B cell (primary cell): ENCODE measurements around the gene ARL3. TPM values are rescaled to one million over a fixed set of nuclear protein-coding genes. Genes with fewer than 3 reads are reported as not detected.
"Not testable (repeated sequence)": the region's sequence is repeated elsewhere in the genome, so short reads cannot be mapped to it uniquely, and the experiment has no call there.

Experiments used
- ATAC-seq: fragments of 200-7000 bp; cut with Tn5 transposase; one replicate; pipeline ENCODE4 v1.10.0; 2021; ENCODE audit warnings: low read depth, mild to moderate bottlenecking, moderate number of reproducible peaks, moderate library complexity
- CTCF ChIA-PET: fragments of 350-600 bp; sonication (Branson Sonifier 250); formaldehyde crosslinking; loops from one replicate; lab custom pipeline; 2021; ENCODE audit warnings: antibody characterized with exemption, inconsistent platforms; lab: Charles Lee
- POLR2A ChIA-PET: fragments of 350-600 bp; sonication (Branson Sonifier 250); formaldehyde crosslinking; loops from one replicate; lab custom pipeline; 2021; ENCODE audit warnings: antibody characterized with exemption; lab: Charles Lee
- DNase-seq: peaks from one replicate; pipeline ENCODE4 v3.0.0; 2013
- H2AFZ ChIP-seq: 2 replicates; pipeline ENCODE4 v1.6.1; 2012; ENCODE audit warnings: mild to moderate bottlenecking, low read depth, low read length; ENCODE audit not compliant: insufficient read depth, poor library complexity, severe bottlenecking
- H3K27ac ChIP-seq, 2 donors: 1 replicate in 1 of 2; 2 replicates in 1 of 2; pipeline ENCODE4 v1.5.1; 2012 to 2013; ENCODE audit warnings: low read length in 2 of 2, mild to moderate bottlenecking in 2 of 2, moderate library complexity in 1 of 2
- H3K27me3 ChIP-seq, 4 experiments: fragments of 200-600 bp in 1 of 4; sonication (generic) in 1 of 4; replicated peaks in 1 of 4; 1 replicate in 2 of 4; 2 replicates in 2 of 4; pipeline versions ENCODE4 v1.6.1 to v1.7.0; 2013 to 2016; ENCODE audit warnings: low read length in 3 of 4, mild to moderate bottlenecking in 2 of 4, mixed read lengths in 1 of 4, moderate library complexity in 1 of 4; ENCODE audit not compliant: insufficient read depth in 4 of 4, control insufficient read depth in 3 of 4; ENCODE audit errors: control extremely low read depth in 1 of 4
- H3K36me3 ChIP-seq, 2 experiments: replicated peaks in 1 of 2; 1 replicate in 1 of 2; 2 replicates in 1 of 2; pipeline versions ENCODE4 v1.6.1 to v1.7.1; 2013; ENCODE audit warnings: low read length in 1 of 2; ENCODE audit not compliant: insufficient read depth in 2 of 2, control insufficient read depth in 1 of 2; ENCODE audit errors: control extremely low read depth in 1 of 2, extremely low read depth in 1 of 2
- H3K4me1 ChIP-seq, 2 donors: fragments of 200-600 bp in 1 of 2; sonication (generic) in 1 of 2; 1 replicate in 1 of 2; 2 replicates in 1 of 2; pipeline versions ENCODE4 v1.5.1 to v1.6.1; 2013 to 2017; ENCODE audit warnings: low read length in 2 of 2; ENCODE audit not compliant: control insufficient read depth in 2 of 2, insufficient read depth in 2 of 2
- H3K4me2 ChIP-seq: replicated peaks from 2 replicates; pipeline ENCODE3; 2012; ENCODE audit warnings: mild to moderate bottlenecking, low read depth, low read length; ENCODE audit not compliant: poor library complexity, severe bottlenecking
- H3K4me3 ChIP-seq, 5 experiments: fragments of 200-600 bp in 1 of 5; sonication (generic) in 1 of 5; 1 replicate in 3 of 5; 2 replicates in 2 of 5; pipeline versions ENCODE4 v1.5.1 to v1.7.0; 2011 to 2016; ENCODE audit warnings: low read length in 4 of 5, mild to moderate bottlenecking in 4 of 5, low read depth in 2 of 5, control low read depth in 1 of 5, moderate library complexity in 1 of 5; ENCODE audit not compliant: insufficient read depth in 1 of 5; ENCODE audit errors: control extremely low read depth in 1 of 5, extremely low read depth in 1 of 5
- H3K79me2 ChIP-seq: fragments of 200-600 bp; sonication (generic); one replicate; pipeline ENCODE4 v1.6.0; 2016; ENCODE audit warnings: low read length; ENCODE audit not compliant: control insufficient read depth, insufficient read depth
- H3K9ac ChIP-seq: fragments of 200-600 bp; sonication (generic); 2 replicates; pipeline ENCODE4 v1.6.1; 2017; ENCODE audit warnings: mild to moderate bottlenecking, low read length, moderate library complexity
- H3K9me3 ChIP-seq, 3 donors: one replicate each; pipeline versions ENCODE4 v1.6.1 to v1.7.1; 2013; ENCODE audit warnings: low read length in 2 of 3; ENCODE audit not compliant: control insufficient read depth in 2 of 3, insufficient read depth in 1 of 3; ENCODE audit errors: control extremely low read depth in 1 of 3
- H4K20me1 ChIP-seq: 2 replicates; pipeline ENCODE4 v1.6.0; 2012; ENCODE audit warnings: mild to moderate bottlenecking, low read length; ENCODE audit not compliant: insufficient read depth, control insufficient read depth, poor library complexity, severe bottlenecking
- H3K27ac Mint-ChIP-seq: one replicate; pipeline ENCODE4 v1.8.0; 2021; ENCODE audit warnings: mixed read lengths
- H3K27me3 Mint-ChIP-seq: one replicate; pipeline ENCODE4 v1.8.0; 2021; ENCODE audit warnings: mixed read lengths
- H3K4me1 Mint-ChIP-seq: one replicate; pipeline ENCODE4 v1.8.0; 2021; ENCODE audit warnings: mixed read lengths
- H3K4me3 Mint-ChIP-seq: one replicate; pipeline ENCODE4 v1.8.0; 2021; ENCODE audit warnings: mixed read lengths
- H3K9me3 Mint-ChIP-seq: one replicate; pipeline ENCODE4 v1.8.0; 2022; ENCODE audit warnings: mixed read lengths; ENCODE audit not compliant: insufficient read depth
- EZH2 ChIP-seq: IDR thresholded peaks from 2 replicates; pipeline ENCODE4 v1.6.1; 2012; ENCODE audit warnings: borderline replicate concordance, low read depth, mild to moderate bottlenecking, moderate library complexity, low read length; ENCODE audit not compliant: insufficient read depth, poor library complexity, severe bottlenecking
- WGBS: methylation state at CpG from one replicate; pipeline ENCODE4 v1.1.5; 2013; ENCODE audit warnings: missing lambda C conversion rate; ENCODE audit not compliant: insufficient coverage; 5-methylcytosine and 5-hydroxymethylcytosine counted together
- intact Hi-C: fragments of 100-400 bp; cut with micrococcal nuclease; formaldehyde crosslinking; loops from one replicate; pipeline ENCODE4 v1.10.0; 2022
- polyA plus RNA-seq: library from polyadenylated mRNA; depleted of rRNA; stranded (reverse); fragments of >200 nt; gene quantifications from 2 replicates; pipeline ENCODE4 v1.2.3, GENCODE V29; 2012
- total RNA-seq, 2 donors: library from RNA; stranded (reverse); fragments of 120-200 nt in 1 of 2; gene quantifications; 1 replicate in 1 of 2; 2 replicates in 1 of 2; pipeline versions ENCODE4 v1.2.3 to v1.2.4, GENCODE V29; 2013 to 2022

ARL3 gene
- total and polyA plus RNA-seq, 2 donors (not counting 1 experiment from before 2014, with no cell fraction given): 0.91 to 5.5 TPM

DNA sequence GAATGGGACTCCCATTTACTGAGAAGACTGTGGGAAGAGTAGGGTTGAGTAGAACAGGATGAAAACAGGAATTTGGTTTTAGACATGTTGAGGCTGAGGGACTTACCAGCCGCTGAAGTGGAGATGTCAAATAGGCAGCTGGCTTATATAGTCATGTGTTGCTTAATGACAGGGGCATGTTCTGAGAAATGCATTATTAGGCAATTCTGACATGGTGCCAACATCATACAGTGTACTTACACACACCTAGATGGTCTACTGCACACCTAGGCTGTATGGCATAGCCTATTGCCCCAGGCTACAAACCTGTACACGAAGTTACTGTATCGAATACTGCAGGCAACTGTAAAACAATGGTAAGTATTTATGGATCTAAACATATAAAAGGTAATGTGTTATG, 17.5 kb downstream of the ARL3 start:
- Histone ChIP-seq H3K4me3 (no peak overlapping the region), H3K27ac (no peak overlapping the region), H3K27me3 (no peaks in the 10 kb centered on the region), H3K9me3 (no peaks in the 10 kb centered on the region), H2AFZ (no peak overlapping the region), H3K4me1 (no peaks in the 10 kb centered on the region), H4K20me1 (no peaks in the 10 kb centered on the region), H3K36me3 (peaks cover 2 to 4% of the 10 kb centered on the region in 2 experiments), H3K4me2 (no peak overlapping the region), H3K79me2 (no peaks in the 10 kb centered on the region), H3K9ac (no peak overlapping the region)
- intact Hi-C loops: no loop called here
- ATAC-seq (no peak), DNase-seq (no peak)
- WGBS: 100% methylated on average over 1 of the region's 3 CpGs
- no peak for TF ChIP-seq EZH2
- ChIA-PET POLR2A (no interaction called here), CTCF (no interaction called here)
- no peaks in the 10 kb centered on the region for H3K4me1 Mint-ChIP-seq
- H3K4me3 Mint-ChIP-seq: no peak overlapping the region
- no peaks in the 10 kb centered on the region for H3K9me3 Mint-ChIP-seq
- no peaks in the 10 kb centered on the region for H3K27me3 Mint-ChIP-seq
- no peak overlapping the region for H3K27ac Mint-ChIP-seq

DNA sequence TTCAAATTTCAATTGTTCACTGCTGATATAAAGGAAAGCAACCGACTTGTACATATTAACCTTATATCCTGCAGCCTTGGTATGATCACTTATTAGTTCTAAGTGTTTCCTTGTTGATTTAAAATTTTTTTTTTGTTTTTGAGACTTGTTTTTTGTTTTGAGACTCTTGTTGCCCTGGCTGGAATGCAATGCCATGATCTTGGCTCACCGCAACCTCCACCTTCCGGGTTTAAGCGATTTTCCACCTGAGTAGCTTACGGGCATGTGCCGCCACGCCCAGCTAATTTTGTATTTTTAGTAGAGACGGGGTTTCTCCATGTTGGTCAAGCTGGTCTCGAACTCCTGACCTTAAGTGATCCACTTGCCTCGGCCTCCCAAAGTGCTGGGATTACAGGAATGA, 18.8 kb downstream of the ARL3 start:
- CTCF ChIA-PET, H3K27ac Mint-ChIP-seq, H2AFZ ChIP-seq, H3K4me3 Mint-ChIP-seq, H3K4me3 ChIP-seq, H3K79me2 ChIP-seq, H3K4me2 ChIP-seq, H3K9me3 ChIP-seq, H3K36me3 ChIP-seq, H3K4me1 Mint-ChIP-seq, intact Hi-C loops, H3K27me3 Mint-ChIP-seq, H3K27me3 ChIP-seq, POLR2A ChIA-PET, H3K9ac ChIP-seq, H3K4me1 ChIP-seq, ATAC-seq, H3K9me3 Mint-ChIP-seq, H4K20me1 ChIP-seq, DNase-seq, H3K27ac ChIP-seq: not testable (repeated sequence)
- WGBS: 100% methylated on average over 4 of the region's 10 CpGs
